Effector memory CD8-positive, alpha-beta T cell (primary cell): ENCODE results near the gene ARL14EPL.

Experiments used
- ATAC-seq: fragments of 150-1000 bp; cut with Tn5 transposase; replicated peaks from 2 replicates; pipeline ENCODE4 v1.10.0; 2021; ENCODE audit warnings: mild to moderate bottlenecking, moderate library complexity
- DNase-seq, 3 experiments: peaks; one replicate each; pipeline ENCODE4 v3.0.0; 2021
- H3K27ac Mint-ChIP-seq, 2 donors: one replicate each; pipeline ENCODE4 v1.8.0; 2022; ENCODE audit warnings: mild to moderate bottlenecking in 2 of 2, mixed read lengths in 2 of 2, moderate library complexity in 2 of 2
- H3K27me3 Mint-ChIP-seq, 2 donors: one replicate each; pipeline ENCODE4 v1.8.0; 2022; ENCODE audit warnings: mixed read lengths in 2 of 2
- H3K36me3 Mint-ChIP-seq: one replicate; pipeline ENCODE4 v1.8.0; 2022; ENCODE audit warnings: mild to moderate bottlenecking, moderate library complexity, mixed read lengths; ENCODE audit not compliant: insufficient read depth
- H3K4me1 Mint-ChIP-seq, 2 donors: one replicate each; pipeline ENCODE4 v1.8.0; 2022; ENCODE audit warnings: low read depth in 2 of 2, mixed read lengths in 2 of 2
- H3K4me3 Mint-ChIP-seq, 2 donors: one replicate each; pipeline ENCODE4 v1.8.0; 2022; ENCODE audit warnings: mild to moderate bottlenecking in 2 of 2, mixed read lengths in 2 of 2, moderate library complexity in 2 of 2
- H3K9me3 Mint-ChIP-seq, 2 donors: one replicate each; pipeline ENCODE4 v1.8.0; 2022; ENCODE audit warnings: mixed read lengths in 2 of 2
- total RNA-seq, 9 experiments: gene quantifications; one replicate each; lab custom pipeline; 2026; lab: John Stamatoyannopoulos, UW

Gene ARL14EPL
- total RNA-seq: 0 to 0.67 (median 0.06) reads per million in 9 experiments

DNA sequence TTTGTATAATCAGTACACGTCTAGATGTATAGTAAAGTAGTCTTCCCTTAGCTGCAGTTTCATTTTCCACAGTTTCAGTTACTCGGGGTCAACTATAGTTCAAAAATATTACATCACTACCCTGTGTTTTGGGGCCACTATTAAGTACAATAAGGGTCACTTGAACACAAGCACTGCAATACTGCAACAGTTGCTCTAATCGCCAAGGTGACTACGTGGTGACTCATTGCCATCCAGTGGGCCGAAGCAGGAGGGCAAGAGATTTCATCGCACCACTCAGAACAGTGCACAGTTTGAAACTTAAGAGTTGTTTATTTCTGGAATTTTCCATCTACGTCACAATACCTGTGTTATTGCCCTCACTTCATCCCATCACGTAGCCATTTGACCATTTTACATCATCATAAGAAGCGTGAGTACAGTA lies at the start of gene ARL14EPL:
TSS of gene ARL14EPL (plus strand) at position 379 of the 424 bp plus-strand sequence. CDS start 18,994 bp downstream, outside the sequence.
- H3K4me1 Mint-ChIP-seq: peaks cover 0 to 9% of the 10 kb centered on the region in 2 donors
- peak; percentile 90 for ATAC-seq

DNA sequence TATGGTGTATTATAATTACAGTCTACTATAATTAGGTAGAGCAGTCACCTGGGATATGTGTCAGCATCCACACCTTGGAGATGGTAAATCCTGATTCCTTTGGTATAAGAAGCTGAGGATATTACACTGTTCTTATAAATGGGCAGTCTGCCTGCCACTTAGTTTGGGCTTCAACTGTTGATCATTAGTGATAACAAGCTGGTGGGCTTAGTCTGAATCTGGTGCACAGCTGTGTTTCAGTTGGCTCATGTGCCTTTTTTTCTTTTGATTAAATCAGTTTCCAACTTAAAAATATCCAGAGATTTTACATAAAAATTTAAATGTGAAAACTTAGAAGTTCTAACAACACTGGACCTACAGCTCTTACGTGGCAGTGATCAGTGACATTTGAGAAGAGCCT lies 48.8 kb upstream of the ARL14EPL start:
- ATAC-seq (no peak), DNase-seq (no peak)
- H3K4me3 Mint-ChIP-seq: no peak overlapping the region
- H3K4me1 Mint-ChIP-seq: no peaks in the 10 kb centered on the region
- H3K9me3 Mint-ChIP-seq: no peaks in the 10 kb centered on the region
- no peak overlapping the region for H3K27ac Mint-ChIP-seq
- peaks cover 13 to 20% of the 10 kb centered on the region in 2 donors for H3K27me3 Mint-ChIP-seq
- no peaks in the 10 kb centered on the region for H3K36me3 Mint-ChIP-seq

More for the DNA sequence above, at the start of gene ARL14EPL:
- Mint-ChIP-seq H3K27ac (peak within 1 kb of the TSS in 1 of 2 donors; percentile 23), H3K4me3 (peak within 1 kb of the TSS; percentile 23 to 35), H3K27me3 (peaks cover 25 to 36% of the 10 kb centered on the region in 2 donors), H3K36me3 (no peaks in the 10 kb centered on the region), H3K9me3 (no peaks in the 10 kb centered on the region)
- DNase-seq: peak in 2 of 3 experiments; percentile 20 to 23

- H3K4me1 Mint-ChIP-seq: no peaks in the 10 kb centered on the region
- H3K36me3 Mint-ChIP-seq: no peaks in the 10 kb centered on the region
- H3K4me3 Mint-ChIP-seq: no peak overlapping the region
Measured at GRCh38 chr5:115985802-115986757, 46.2 kb upstream of the ARL14EPL start.

DNA sequence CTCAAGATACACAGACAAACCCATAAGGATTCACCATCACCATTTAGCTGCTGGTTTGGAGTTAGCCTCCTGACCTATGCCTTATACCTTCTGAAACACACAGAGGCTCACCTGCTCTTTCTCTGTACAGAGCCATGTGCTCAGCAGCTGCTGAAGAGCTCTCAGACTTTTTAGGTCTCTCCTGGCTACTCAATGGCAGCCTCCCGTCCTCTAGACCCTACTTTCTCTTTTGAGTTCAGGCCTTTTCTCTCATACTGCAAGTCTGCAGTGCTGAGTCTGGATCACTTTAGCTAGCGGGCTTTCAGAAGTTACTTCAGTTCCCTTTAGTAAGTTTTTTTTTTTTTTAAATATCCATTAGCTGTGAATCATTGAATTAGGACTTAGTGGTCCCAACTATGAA lies 44.3 kb upstream of the ARL14EPL start:
- Mint-ChIP-seq H3K9me3 (no peaks in the 10 kb centered on the region), H3K27me3 (peaks cover 0 to 15% of the 10 kb centered on the region in 2 donors), H3K36me3 (no peaks in the 10 kb centered on the region), H3K4me3 (no peak overlapping the region), H3K27ac (no peak overlapping the region), H3K4me1 (no peaks in the 10 kb centered on the region)
- no peak for ATAC-seq
- no peak for DNase-seq

More at GRCh38 chr5:115985802-115986757, 46.2 kb upstream of the ARL14EPL start:
- DNase-seq: no peak
- ATAC-seq: no peak
- no peaks in the 10 kb centered on the region for H3K9me3 Mint-ChIP-seq
- peaks cover 0 to 17% of the 10 kb centered on the region in 2 donors for H3K27me3 Mint-ChIP-seq
- H3K27ac Mint-ChIP-seq: no peak overlapping the region

- no peak overlapping the region for H3K4me3 Mint-ChIP-seq
- DNase-seq: no peak
- H3K27me3 Mint-ChIP-seq: peaks cover 20 to 26% of the 10 kb centered on the region in 2 donors
- no peak for ATAC-seq
- no peak overlapping the region for H3K27ac Mint-ChIP-seq
- no peaks in the 10 kb centered on the region for H3K9me3 Mint-ChIP-seq
- H3K36me3 Mint-ChIP-seq: no peaks in the 10 kb centered on the region
- no peaks in the 10 kb centered on the region for H3K4me1 Mint-ChIP-seq
Measured at GRCh38 chr5:115992848-115993350, 39.4 kb upstream of the ARL14EPL start.

- H3K27me3 Mint-ChIP-seq: peaks cover 20% of the 10 kb centered on the region in 2 donors
- no peaks in the 10 kb centered on the region for H3K36me3 Mint-ChIP-seq
- H3K27ac Mint-ChIP-seq: no peak overlapping the region
- no peak overlapping the region for H3K4me3 Mint-ChIP-seq
- no peaks in the 10 kb centered on the region for H3K9me3 Mint-ChIP-seq
- no peaks in the 10 kb centered on the region for H3K4me1 Mint-ChIP-seq
- ATAC-seq (no peak), DNase-seq (no peak)
Measured at GRCh38 chr5:115995351-115995750, 36.9 kb upstream of the ARL14EPL start.

GRCh38 chr5:116002116-116002906 lies 30.0 kb upstream of the ARL14EPL start:
- H3K27me3 Mint-ChIP-seq: no peaks in the 10 kb centered on the region
- no peak overlapping the region for H3K4me3 Mint-ChIP-seq
- no peak for ATAC-seq
- no peaks in the 10 kb centered on the region for H3K9me3 Mint-ChIP-seq
- no peaks in the 10 kb centered on the region for H3K4me1 Mint-ChIP-seq
- DNase-seq: no peak
- no peak overlapping the region for H3K27ac Mint-ChIP-seq
- H3K36me3 Mint-ChIP-seq: no peaks in the 10 kb centered on the region

GRCh38 chr5:116004248-116004647 lies 28.0 kb upstream of the ARL14EPL start:
- DNase-seq (no peak), ATAC-seq (no peak)
- Mint-ChIP-seq H3K27me3 (no peaks in the 10 kb centered on the region), H3K9me3 (no peaks in the 10 kb centered on the region), H3K4me1 (no peaks in the 10 kb centered on the region), H3K4me3 (no peak overlapping the region), H3K27ac (no peak overlapping the region), H3K36me3 (no peaks in the 10 kb centered on the region)

GRCh38 chr5:116009806-116010205 lies 22.5 kb upstream of the ARL14EPL start:
- no peak for ATAC-seq
- no peaks in the 10 kb centered on the region for H3K9me3 Mint-ChIP-seq
- DNase-seq: no peak
- peaks cover 6 to 17% of the 10 kb centered on the region in 2 donors for H3K27me3 Mint-ChIP-seq
- no peaks in the 10 kb centered on the region for H3K36me3 Mint-ChIP-seq
- H3K4me1 Mint-ChIP-seq: no peaks in the 10 kb centered on the region
- H3K4me3 Mint-ChIP-seq: no peak overlapping the region
- no peak overlapping the region for H3K27ac Mint-ChIP-seq

DNA sequence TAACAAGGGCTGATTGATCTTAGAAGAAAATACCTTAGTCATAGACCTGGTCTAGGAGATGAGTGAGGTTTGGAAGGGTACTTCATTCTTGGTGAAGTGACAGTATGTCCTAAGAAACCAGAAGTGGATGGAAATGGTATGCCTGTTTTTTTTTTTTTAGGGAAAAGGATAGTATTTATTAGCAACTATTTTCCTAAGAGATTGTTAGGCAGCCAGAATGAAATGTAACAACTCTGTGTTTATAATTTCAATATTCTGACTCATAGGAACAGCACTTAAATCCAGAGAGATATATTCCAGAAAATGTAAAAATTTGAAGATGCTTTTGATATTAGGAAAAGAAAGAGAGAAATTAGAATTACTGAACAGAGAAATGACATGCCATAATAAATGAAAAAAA lies 21.2 kb upstream of the ARL14EPL start:
- Mint-ChIP-seq H3K9me3 (no peaks in the 10 kb centered on the region), H3K4me1 (no peaks in the 10 kb centered on the region), H3K27ac (no peak overlapping the region), H3K36me3 (no peaks in the 10 kb centered on the region), H3K4me3 (no peak overlapping the region), H3K27me3 (peaks cover 6 to 17% of the 10 kb centered on the region in 2 donors)
- ATAC-seq (no peak), DNase-seq (no peak)

DNA sequence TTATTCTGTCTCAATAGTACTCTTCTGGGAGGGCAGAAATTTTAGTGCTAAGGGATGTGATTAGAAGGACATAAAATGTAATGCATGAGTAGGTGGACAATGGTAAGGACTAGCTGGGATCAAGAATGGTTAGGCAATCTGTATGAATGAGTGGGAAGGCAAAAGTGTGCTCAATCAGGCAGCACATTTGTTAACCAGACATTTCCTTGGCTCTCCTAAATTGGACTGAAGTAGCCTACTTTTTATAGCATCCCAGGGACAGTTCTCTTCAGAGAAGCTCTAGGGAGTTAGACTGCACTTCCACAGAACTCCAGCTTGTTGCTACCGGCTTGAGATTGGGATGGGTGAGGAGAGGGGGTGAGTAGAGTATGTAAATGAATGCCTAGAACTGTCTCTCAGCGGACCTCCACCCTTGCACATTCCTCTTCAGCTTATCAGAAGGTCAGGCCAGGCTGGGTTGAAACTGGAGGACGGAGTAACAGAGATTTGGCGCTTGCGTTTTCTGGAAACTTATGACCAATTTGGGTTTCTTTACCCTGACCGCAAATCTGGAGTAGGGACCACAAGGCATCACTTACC lies 19.0 kb upstream of the ARL14EPL start:
- no peaks in the 10 kb centered on the region for H3K4me1 Mint-ChIP-seq
- peaks cover 6 to 17% of the 10 kb centered on the region in 2 donors for H3K27me3 Mint-ChIP-seq
- H3K27ac Mint-ChIP-seq: no peak overlapping the region
- no peaks in the 10 kb centered on the region for H3K36me3 Mint-ChIP-seq
- no peak overlapping the region for H3K4me3 Mint-ChIP-seq
- ATAC-seq: no peak
- no peak for DNase-seq
- H3K9me3 Mint-ChIP-seq: no peaks in the 10 kb centered on the region

DNA sequence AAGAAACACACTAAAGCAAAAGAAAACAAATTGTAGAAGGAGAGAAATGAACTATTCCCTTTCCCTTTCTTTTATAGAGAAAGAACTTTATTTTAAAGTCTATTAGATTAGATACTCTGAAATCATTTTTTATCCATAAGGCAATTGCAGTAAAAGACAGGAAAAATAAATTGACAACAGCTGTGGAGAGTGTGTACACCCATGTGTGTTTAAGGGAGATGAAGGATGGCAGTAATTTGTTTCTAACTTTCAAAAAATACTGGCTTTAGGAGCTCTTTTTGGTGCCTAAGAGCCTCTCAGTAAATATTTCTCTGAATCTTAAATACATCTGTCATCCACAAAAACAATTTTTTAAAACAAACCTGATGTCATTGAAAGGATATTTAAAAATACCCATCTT lies 18.3 kb upstream of the ARL14EPL start:
- no peak for ATAC-seq

DNA sequence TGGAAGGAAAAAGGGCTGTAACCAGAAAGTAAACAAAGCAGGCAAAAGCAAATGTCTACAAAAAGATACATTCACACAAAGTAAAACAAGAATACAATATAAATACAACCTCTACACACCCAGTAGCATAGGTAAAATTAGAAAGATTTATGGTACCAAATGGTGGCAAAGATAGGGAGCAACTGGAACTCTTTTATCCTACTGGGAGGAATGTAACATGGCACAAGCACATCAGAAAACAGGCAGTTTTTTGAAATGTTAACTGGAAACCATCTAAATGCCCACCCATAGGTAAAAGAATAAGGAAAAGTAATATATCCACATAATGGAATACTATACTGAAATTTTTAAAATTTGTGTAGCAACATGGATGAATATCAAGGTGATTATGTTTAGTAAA lies 8.7 kb upstream of the ARL14EPL start:
- H3K9me3 Mint-ChIP-seq: no peaks in the 10 kb centered on the region
- H3K36me3 Mint-ChIP-seq: no peaks in the 10 kb centered on the region
- ATAC-seq (no peak), DNase-seq (no peak)
- H3K27ac Mint-ChIP-seq: no peak overlapping the region
- peaks cover 0 to 2% of the 10 kb centered on the region in 2 donors for H3K4me1 Mint-ChIP-seq
- H3K27me3 Mint-ChIP-seq: peaks cover 13 to 23% of the 10 kb centered on the region in 2 donors
- no peak overlapping the region for H3K4me3 Mint-ChIP-seq

More for the DNA sequence above, 18.3 kb upstream of the ARL14EPL start:
- Mint-ChIP-seq H3K27me3 (peaks cover 12 to 17% of the 10 kb centered on the region in 2 donors), H3K27ac (no peak overlapping the region), H3K36me3 (no peaks in the 10 kb centered on the region), H3K4me1 (no peaks in the 10 kb centered on the region), H3K4me3 (no peak overlapping the region), H3K9me3 (no peaks in the 10 kb centered on the region)
- no peak for DNase-seq
